OCI-LY1 (cell line): ENCODE data around the gene CELF2.

Experiments
- H2AFZ ChIP-seq: fragments of 200-600 bp; sonication (generic), shearing (Covaris generic); 2 replicates; pipeline ENCODE4 v1.6.0; 2014; ENCODE audit warnings: antibody characterized with exemption, mild to moderate bottlenecking, low read length
- H3F3A ChIP-seq: fragments of 200-600 bp; sonication (generic), shearing (Covaris generic); 2 replicates; pipeline ENCODE4 v1.6.0; 2014; ENCODE audit warnings: mild to moderate bottlenecking, antibody characterized with exemption, low read length, moderate library complexity; ENCODE audit not compliant: insufficient read depth
- H3K27ac ChIP-seq: fragments of 200-600 bp; sonication (generic); 2 replicates; pipeline ENCODE4 v1.5.1; 2014; ENCODE audit warnings: low read length, mixed run types, mild to moderate bottlenecking, low read depth; ENCODE audit not compliant: poor library complexity, severe bottlenecking
- H3K27me3 ChIP-seq: fragments of 200-600 bp; sonication (generic); 2 replicates; pipeline ENCODE4 v1.6.0; 2014; ENCODE audit warnings: antibody characterized with exemption, mild to moderate bottlenecking, low read length, moderate library complexity; ENCODE audit not compliant: insufficient read depth
- H3K36me3 ChIP-seq: fragments of 200-600 bp; sonication (generic); 2 replicates; pipeline ENCODE4 v1.6.1; 2014; ENCODE audit warnings: mild to moderate bottlenecking, antibody characterized with exemption, low read length, moderate library complexity, mixed read lengths; ENCODE audit not compliant: insufficient read depth
- H3K4me1 ChIP-seq: fragments of 200-600 bp; sonication (generic); 2 replicates; pipeline ENCODE4 v1.5.1; 2014; ENCODE audit warnings: mild to moderate bottlenecking, low read length, moderate library complexity; ENCODE audit not compliant: insufficient read depth, severe bottlenecking
- H3K4me2 ChIP-seq: fragments of 200-600 bp; sonication (generic), shearing (Covaris generic); 2 replicates; pipeline ENCODE4 v1.6.1; 2014; ENCODE audit warnings: low read length
- H3K4me3 ChIP-seq: fragments of 200-600 bp; sonication (generic); 2 replicates; pipeline ENCODE4 v1.5.1; 2014; ENCODE audit warnings: low read length, low read depth, mild to moderate bottlenecking, mixed read lengths; ENCODE audit not compliant: poor library complexity, severe bottlenecking
- H3K79me2 ChIP-seq: fragments of 200-600 bp; shearing (Covaris generic); 2 replicates; pipeline ENCODE4 v1.6.1; 2016; ENCODE audit warnings: mixed run types, low read length, mixed read lengths; ENCODE audit not compliant: insufficient read depth
- H3K9ac ChIP-seq: fragments of 200-600 bp; sonication (generic), shearing (Covaris generic); 2 replicates; pipeline ENCODE4 v1.6.1; 2014; ENCODE audit warnings: mild to moderate bottlenecking, low read length, mixed read lengths
- H3K9me2 ChIP-seq: fragments of 200-600 bp; sonication (generic), shearing (Covaris generic); 2 replicates; pipeline ENCODE4 v1.6.1; 2014; ENCODE audit warnings: low read depth, mild to moderate bottlenecking, low read length, mixed read lengths
- H3K9me3 ChIP-seq: fragments of 200-600 bp; shearing (Covaris generic); 2 replicates; pipeline ENCODE4 v1.6.1; 2014; ENCODE audit warnings: low read length, mixed read lengths
- H4K20me1 ChIP-seq: fragments of 200-600 bp; sonication (generic), shearing (Covaris generic); 2 replicates; pipeline ENCODE4 v1.6.0; 2016; ENCODE audit warnings: mild to moderate bottlenecking, low read length; ENCODE audit not compliant: insufficient read depth
- CTCF ChIP-seq: fragments of 200-600 bp; sonication (generic), shearing (Covaris generic); IDR thresholded peaks from 2 replicates; pipeline ENCODE4 v1.5.1; 2017; ENCODE audit warnings: mild to moderate bottlenecking, antibody characterized with exemption, low read length, moderate library complexity, mixed read lengths
- EZH2 ChIP-seq: fragments of 200-600 bp; sonication (generic), shearing (Covaris generic); IDR thresholded peaks from 2 replicates; pipeline ENCODE4 v1.8.0; 2017; ENCODE audit warnings: borderline replicate concordance, mixed run types, mild to moderate bottlenecking, antibody characterized with exemption, low read length, moderate library complexity, mixed read lengths

CELF2 gene

GRCh38 chr10:11166550-11166949, 148.9 kb downstream of the CELF2 start:
- peak overlapping the region; percentile 69 for H3K4me3 ChIP-seq
- peak overlapping the region; percentile 76 for H3K4me2 ChIP-seq
- no peaks in the 10 kb centered on the region for H3F3A ChIP-seq
- H3K36me3 ChIP-seq: no peaks in the 10 kb centered on the region
- TF ChIP-seq EZH2 (no peak), CTCF (no peak)
- H2AFZ ChIP-seq: no peak overlapping the region
- no peak overlapping the region for H3K27ac ChIP-seq
- no peak overlapping the region for H3K9ac ChIP-seq
- H3K27me3 ChIP-seq: no peaks in the 10 kb centered on the region
- H3K79me2 ChIP-seq: no peaks in the 10 kb centered on the region
- H3K4me1 ChIP-seq: peaks cover 52% of the 10 kb centered on the region
- H3K9me3 ChIP-seq: no peaks in the 10 kb centered on the region
- H3K9me2 ChIP-seq: no peaks in the 10 kb centered on the region
- H4K20me1 ChIP-seq: no peaks in the 10 kb centered on the region

- H3K27ac ChIP-seq: no peak overlapping the region
- no peaks in the 10 kb centered on the region for H3K27me3 ChIP-seq
- peaks cover 48% of the 10 kb centered on the region for H3K4me1 ChIP-seq
- H3K36me3 ChIP-seq: no peaks in the 10 kb centered on the region
- H3F3A ChIP-seq: no peaks in the 10 kb centered on the region
- H2AFZ ChIP-seq: no peak overlapping the region
- no peak overlapping the region for H3K4me3 ChIP-seq
- no peaks in the 10 kb centered on the region for H3K9me3 ChIP-seq
- no peaks in the 10 kb centered on the region for H3K79me2 ChIP-seq
- 0 out of 2 replicates have a peak overlapping the region, but pooled peaks have one; percentile 76 for H3K4me2 ChIP-seq
- no peaks in the 10 kb centered on the region for H3K9me2 ChIP-seq
- H4K20me1 ChIP-seq: no peaks in the 10 kb centered on the region
- no peak overlapping the region for H3K9ac ChIP-seq
- TF ChIP-seq CTCF (no peak), EZH2 (no peak)
Measured at GRCh38 chr10:11167233-11167966, 149.7 kb downstream of the CELF2 start.

GRCh38 chr10:11168423-11169090, 150.9 kb downstream of the CELF2 start:
- Histone ChIP-seq H3K4me1 (peaks cover 36% of the 10 kb centered on the region), H3K27ac (no peak overlapping the region), H3K9me2 (no peaks in the 10 kb centered on the region), H3K4me2 (no peak overlapping the region), H3K9ac (no peak overlapping the region), H3K36me3 (no peaks in the 10 kb centered on the region), H3F3A (no peaks in the 10 kb centered on the region), H3K79me2 (no peaks in the 10 kb centered on the region), H2AFZ (no peak overlapping the region), H4K20me1 (no peaks in the 10 kb centered on the region), H3K4me3 (no peak overlapping the region), H3K27me3 (no peaks in the 10 kb centered on the region), H3K9me3 (no peaks in the 10 kb centered on the region)
- TF ChIP-seq EZH2: no peak
- TF ChIP-seq CTCF: no peak
